HepG2 (cell line): ENCODE results near the gene STX4.

ENCODE experiments used
- BRCA1 ChIP-seq: sonication (generic); formaldehyde crosslinking; IDR thresholded peaks from 2 replicates; pipeline ENCODE4 v1.4.0; 2020; ENCODE audit warnings: missing genetic modification reagents
- CBFB ChIP-seq: sonication (generic); formaldehyde crosslinking; IDR thresholded peaks from 2 replicates; pipeline ENCODE4 v1.4.0; 2020; ENCODE audit warnings: missing genetic modification reagents
- ESRRA ChIP-seq: sonication (generic); formaldehyde crosslinking; IDR thresholded peaks from 2 replicates; pipeline ENCODE4 v1.5.1; 2020; ENCODE audit warnings: mild to moderate bottlenecking, low read depth, missing genetic modification reagents
- POLR2A ChIP-seq, 2 experiments: IDR thresholded peaks; 2 replicates each; pipeline ENCODE4 v1.6.1; 2011; ENCODE audit warnings: low read depth in 2 of 2, low read length in 2 of 2, mild to moderate bottlenecking in 1 of 2, moderate library complexity in 1 of 2; ENCODE audit not compliant: insufficient read depth in 1 of 2
- SIN3A ChIP-seq: IDR thresholded peaks from 2 replicates; pipeline ENCODE4 v1.6.1; 2011; ENCODE audit warnings: low read depth, mild to moderate bottlenecking, control low read depth, low read length, borderline replicate concordance
- TCF7L2 ChIP-seq: IDR thresholded peaks from 2 replicates; pipeline ENCODE4 v1.6.1; 2011; ENCODE audit warnings: mild to moderate bottlenecking, low read depth, low read length, moderate library complexity
- ZFP90 ChIP-seq: sonication (generic); formaldehyde crosslinking; IDR thresholded peaks from 2 replicates; pipeline ENCODE4 v1.8.0; 2022; ENCODE audit warnings: missing genetic modification reagents, mild to moderate bottlenecking, inconsistent platforms, borderline replicate concordance
- TF ChIP-seq, protein P1 (sequence below): sonication (generic); formaldehyde crosslinking; IDR thresholded peaks from 2 replicates; pipeline ENCODE4 v1.5.0; 2020; ENCODE audit warnings: mild to moderate bottlenecking, missing genetic modification reagents, moderate library complexity
- TF ChIP-seq, protein P2 (sequence below): sonication (generic); formaldehyde crosslinking; IDR thresholded peaks from one replicate; pipeline ENCODE4 v1.5.1; 2020; ENCODE audit warnings: mild to moderate bottlenecking, missing genetic modification reagents; ENCODE audit errors: not compliant biosample characterization
- TF ChIP-seq, protein P3 (sequence below): IDR thresholded peaks from 2 replicates; pipeline ENCODE4 v1.6.1; 2016; ENCODE audit warnings: missing compliant biosample characterization, missing genetic modification reagents, borderline replicate concordance
- TF ChIP-seq, protein P4 (sequence below): sonication (generic); formaldehyde crosslinking; IDR thresholded peaks from 2 replicates; pipeline ENCODE4 v1.9.0; 2021; ENCODE audit warnings: missing genetic modification reagents, borderline replicate concordance

DNA sequence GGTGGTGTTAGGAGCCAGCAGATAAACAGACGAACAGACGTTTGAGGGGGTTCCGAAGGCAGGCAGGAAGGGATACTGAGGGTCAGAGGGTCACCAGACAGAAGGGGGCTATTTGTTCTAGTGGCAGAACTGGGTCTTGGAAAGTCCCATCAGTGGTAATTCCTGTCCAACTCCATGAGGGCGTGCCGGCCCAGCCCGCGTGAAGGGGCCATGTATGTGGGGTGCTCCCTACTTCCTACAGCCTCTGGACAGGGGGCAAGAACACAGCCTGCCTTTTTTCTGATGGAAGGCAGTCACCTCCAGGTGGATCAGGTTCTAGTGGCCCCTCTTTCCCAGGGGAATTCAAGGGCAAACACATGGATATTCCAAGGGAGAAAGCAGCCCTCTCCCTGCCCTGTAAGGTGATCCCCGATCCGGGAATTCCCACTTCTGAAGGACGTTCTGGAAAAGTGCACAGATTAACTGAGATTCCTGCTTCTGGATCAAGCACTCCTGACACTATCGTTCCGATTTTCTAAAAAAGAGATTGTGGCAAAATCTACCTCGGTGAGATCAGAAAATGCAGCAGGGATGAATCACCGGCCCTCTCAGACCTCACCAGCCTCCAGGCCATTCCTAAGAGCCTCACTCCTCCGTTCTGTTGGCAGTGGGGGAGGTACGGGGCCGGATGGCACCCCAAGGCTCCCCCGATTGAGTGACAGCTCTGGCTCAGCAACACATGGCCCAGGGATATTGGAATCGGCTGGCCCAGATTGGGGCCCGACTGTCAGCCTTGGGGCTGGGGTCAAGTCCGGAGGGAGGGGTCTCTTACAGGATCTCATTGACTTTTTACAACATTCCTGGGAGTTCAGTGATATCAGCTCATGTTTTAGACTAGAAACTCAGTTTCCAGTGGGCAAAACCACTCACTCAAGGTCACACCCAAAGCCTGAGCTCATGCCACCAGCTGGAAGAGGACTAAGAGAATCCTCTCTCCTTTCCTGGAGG, 35.3 kb upstream of the STX4 start:
- TF ChIP-seq TCF7L2 (no peak), ZFP90 (CRISPR knock-in tag) (peak; percentile 68; the same call in 1 of the 2 replicates), POLR2A (IDR thresholded peaks at IDR 0.05; ENCODE audit: insufficient read depth in 1 of 2, low read depth in 2 of 2, low read length in 2 of 2) (peak in 1 of 2 experiments; percentile 31; a peak in 2 of 4 replicates), SIN3A (peak; percentile 21; the same call in 1 of the 2 replicates), CBFB (CRISPR knock-in tag) (peak; percentile 18; the same call in 1 of the 2 replicates), ESRRA (CRISPR knock-in tag) (no peak), BRCA1 (CRISPR knock-in tag) (no peak)
- TF ChIP-seq, protein P1, sequence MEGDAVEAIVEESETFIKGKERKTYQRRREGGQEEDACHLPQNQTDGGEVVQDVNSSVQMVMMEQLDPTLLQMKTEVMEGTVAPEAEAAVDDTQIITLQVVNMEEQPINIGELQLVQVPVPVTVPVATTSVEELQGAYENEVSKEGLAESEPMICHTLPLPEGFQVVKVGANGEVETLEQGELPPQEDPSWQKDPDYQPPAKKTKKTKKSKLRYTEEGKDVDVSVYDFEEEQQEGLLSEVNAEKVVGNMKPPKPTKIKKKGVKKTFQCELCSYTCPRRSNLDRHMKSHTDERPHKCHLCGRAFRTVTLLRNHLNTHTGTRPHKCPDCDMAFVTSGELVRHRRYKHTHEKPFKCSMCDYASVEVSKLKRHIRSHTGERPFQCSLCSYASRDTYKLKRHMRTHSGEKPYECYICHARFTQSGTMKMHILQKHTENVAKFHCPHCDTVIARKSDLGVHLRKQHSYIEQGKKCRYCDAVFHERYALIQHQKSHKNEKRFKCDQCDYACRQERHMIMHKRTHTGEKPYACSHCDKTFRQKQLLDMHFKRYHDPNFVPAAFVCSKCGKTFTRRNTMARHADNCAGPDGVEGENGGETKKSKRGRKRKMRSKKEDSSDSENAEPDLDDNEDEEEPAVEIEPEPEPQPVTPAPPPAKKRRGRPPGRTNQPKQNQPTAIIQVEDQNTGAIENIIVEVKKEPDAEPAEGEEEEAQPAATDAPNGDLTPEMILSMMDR, result no peak
- TF ChIP-seq, protein P2, sequence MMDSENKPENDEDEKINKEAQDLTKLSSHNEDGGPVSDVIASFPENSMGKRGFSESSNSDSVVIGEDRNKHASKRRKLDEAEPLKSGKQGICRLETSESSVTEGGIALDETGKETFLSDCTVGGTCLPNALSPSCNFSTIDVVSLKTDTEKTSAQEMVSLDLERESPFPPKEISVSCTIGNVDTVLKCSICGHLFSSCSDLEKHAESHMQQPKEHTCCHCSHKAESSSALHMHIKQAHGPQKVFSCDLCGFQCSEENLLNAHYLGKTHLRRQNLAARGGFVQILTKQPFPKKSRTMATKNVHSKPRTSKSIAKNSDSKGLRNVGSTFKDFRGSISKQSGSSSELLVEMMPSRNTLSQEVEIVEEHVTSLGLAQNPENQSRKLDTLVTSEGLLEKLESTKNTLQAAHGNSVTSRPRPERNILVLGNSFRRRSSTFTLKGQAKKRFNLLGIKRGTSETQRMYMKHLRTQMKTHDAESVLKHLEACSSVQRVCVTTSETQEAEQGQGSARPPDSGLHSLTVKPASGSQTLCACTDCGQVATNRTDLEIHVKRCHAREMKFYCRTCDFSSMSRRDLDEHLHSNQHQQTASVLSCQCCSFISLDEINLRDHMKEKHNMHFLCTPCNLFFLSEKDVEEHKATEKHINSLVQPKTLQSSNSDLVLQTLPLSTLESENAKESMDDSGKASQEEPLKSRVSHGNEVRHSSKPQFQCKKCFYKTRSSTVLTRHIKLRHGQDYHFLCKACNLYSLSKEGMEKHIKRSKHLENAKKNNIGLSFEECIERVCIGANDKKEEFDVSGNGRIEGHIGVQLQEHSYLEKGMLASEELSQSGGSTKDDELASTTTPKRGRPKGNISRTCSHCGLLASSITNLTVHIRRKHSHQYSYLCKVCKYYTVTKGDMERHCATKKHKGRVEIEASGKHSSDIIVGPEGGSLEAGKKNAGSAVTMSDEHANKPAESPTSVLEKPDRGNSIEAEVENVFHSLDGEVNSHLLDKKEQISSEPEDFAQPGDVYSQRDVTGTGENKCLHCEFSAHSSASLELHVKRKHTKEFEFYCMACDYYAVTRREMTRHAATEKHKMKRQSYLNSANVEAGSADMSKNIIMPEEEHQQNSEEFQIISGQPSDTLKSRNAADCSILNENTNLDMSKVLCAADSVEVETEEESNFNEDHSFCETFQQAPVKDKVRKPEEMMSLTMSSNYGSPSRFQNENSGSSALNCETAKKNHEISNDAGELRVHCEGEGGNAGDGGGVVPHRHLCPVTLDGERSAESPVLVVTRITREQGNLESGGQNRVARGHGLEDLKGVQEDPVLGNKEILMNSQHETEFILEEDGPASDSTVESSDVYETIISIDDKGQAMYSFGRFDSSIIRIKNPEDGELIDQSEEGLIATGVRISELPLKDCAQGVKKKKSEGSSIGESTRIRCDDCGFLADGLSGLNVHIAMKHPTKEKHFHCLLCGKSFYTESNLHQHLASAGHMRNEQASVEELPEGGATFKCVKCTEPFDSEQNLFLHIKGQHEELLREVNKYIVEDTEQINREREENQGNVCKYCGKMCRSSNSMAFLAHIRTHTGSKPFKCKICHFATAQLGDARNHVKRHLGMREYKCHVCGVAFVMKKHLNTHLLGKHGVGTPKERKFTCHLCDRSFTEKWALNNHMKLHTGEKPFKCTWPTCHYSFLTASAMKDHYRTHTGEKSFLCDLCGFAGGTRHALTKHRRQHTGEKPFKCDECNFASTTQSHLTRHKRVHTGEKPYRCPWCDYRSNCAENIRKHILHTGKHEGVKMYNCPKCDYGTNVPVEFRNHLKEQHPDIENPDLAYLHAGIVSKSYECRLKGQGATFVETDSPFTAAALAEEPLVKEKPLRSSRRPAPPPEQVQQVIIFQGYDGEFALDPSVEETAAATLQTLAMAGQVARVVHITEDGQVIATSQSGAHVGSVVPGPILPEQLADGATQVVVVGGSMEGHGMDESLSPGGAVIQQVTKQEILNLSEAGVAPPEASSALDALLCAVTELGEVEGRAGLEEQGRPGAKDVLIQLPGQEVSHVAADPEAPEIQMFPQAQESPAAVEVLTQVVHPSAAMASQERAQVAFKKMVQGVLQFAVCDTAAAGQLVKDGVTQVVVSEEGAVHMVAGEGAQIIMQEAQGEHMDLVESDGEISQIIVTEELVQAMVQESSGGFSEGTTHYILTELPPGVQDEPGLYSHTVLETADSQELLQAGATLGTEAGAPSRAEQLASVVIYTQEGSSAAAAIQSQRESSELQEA (CRISPR knock-in tag), result peak; percentile 90
- TF ChIP-seq, protein P3, sequence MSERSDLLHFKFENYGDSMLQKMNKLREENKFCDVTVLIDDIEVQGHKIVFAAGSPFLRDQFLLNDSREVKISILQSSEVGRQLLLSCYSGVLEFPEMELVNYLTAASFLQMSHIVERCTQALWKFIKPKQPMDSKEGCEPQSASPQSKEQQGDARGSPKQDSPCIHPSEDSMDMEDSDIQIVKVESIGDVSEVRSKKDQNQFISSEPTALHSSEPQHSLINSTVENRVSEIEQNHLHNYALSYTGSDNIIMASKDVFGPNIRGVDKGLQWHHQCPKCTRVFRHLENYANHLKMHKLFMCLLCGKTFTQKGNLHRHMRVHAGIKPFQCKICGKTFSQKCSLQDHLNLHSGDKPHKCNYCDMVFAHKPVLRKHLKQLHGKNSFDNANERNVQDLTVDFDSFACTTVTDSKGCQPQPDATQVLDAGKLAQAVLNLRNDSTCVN (CRISPR knock-in tag), result peak; percentile 92
- TF ChIP-seq, protein P4, sequence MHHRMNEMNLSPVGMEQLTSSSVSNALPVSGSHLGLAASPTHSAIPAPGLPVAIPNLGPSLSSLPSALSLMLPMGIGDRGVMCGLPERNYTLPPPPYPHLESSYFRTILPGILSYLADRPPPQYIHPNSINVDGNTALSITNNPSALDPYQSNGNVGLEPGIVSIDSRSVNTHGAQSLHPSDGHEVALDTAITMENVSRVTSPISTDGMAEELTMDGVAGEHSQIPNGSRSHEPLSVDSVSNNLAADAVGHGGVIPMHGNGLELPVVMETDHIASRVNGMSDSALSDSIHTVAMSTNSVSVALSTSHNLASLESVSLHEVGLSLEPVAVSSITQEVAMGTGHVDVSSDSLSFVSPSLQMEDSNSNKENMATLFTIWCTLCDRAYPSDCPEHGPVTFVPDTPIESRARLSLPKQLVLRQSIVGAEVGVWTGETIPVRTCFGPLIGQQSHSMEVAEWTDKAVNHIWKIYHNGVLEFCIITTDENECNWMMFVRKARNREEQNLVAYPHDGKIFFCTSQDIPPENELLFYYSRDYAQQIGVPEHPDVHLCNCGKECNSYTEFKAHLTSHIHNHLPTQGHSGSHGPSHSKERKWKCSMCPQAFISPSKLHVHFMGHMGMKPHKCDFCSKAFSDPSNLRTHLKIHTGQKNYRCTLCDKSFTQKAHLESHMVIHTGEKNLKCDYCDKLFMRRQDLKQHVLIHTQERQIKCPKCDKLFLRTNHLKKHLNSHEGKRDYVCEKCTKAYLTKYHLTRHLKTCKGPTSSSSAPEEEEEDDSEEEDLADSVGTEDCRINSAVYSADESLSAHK (CRISPR knock-in tag), result no peak
